HEK293T (cell line): ENCODE results near the gene COPG2.

ENCODE experiments used
- CTCF ChIA-PET: fragments of 350-600 bp; formaldehyde crosslinking; extraction: SDS; loops from one replicate; lab custom pipeline; 2021; ENCODE audit warnings: antibody characterized with exemption, inconsistent platforms; lab: Yijun Ruan, JAX
- POLR2A ChIA-PET: fragments of 350-600 bp; formaldehyde crosslinking; extraction: SDS; loops from one replicate; lab custom pipeline; 2020; ENCODE audit warnings: antibody characterized with exemption, inconsistent platforms; lab: Yijun Ruan, JAX
- DNase-seq: peaks from one replicate; pipeline ENCODE4 v3.0.0; 2012; ENCODE audit warnings: mixed read lengths; ENCODE audit errors: extremely low spot score
- ARNT ChIP-seq: fragments of 450-650 bp; IDR thresholded peaks from 2 replicates; pipeline ENCODE4 v1.6.1; 2017; ENCODE audit warnings: mild to moderate bottlenecking
- BHLHE40 ChIP-seq: fragments of 450-650 bp; IDR thresholded peaks from 2 replicates; pipeline ENCODE4 v1.6.1; 2016; ENCODE audit warnings: mild to moderate bottlenecking, moderate library complexity, borderline replicate concordance
- CTBP1 ChIP-seq: fragments of 450-650 bp; IDR thresholded peaks from 2 replicates; pipeline ENCODE4 v1.6.1; 2016; ENCODE audit warnings: borderline replicate concordance
- ELF4 ChIP-seq: fragments of 450-650 bp; IDR thresholded peaks from 2 replicates; pipeline ENCODE4 v1.6.1; 2017; ENCODE audit warnings: antibody characterized with exemption
- FOXA1 ChIP-seq: fragments of 450-650 bp; IDR thresholded peaks from 2 replicates; pipeline ENCODE4 v1.6.1; 2016; ENCODE audit warnings: mild to moderate bottlenecking
- FOXK2 ChIP-seq: fragments of 450-650 bp; IDR thresholded peaks from 2 replicates; pipeline ENCODE4 v1.6.1; 2016; ENCODE audit warnings: mild to moderate bottlenecking
- FOXM1 ChIP-seq: fragments of 450-650 bp; IDR thresholded peaks from 2 replicates; pipeline ENCODE4 v1.6.1; 2017; ENCODE audit warnings: mild to moderate bottlenecking, borderline replicate concordance
- HDGF ChIP-seq: fragments of 450-650 bp; IDR thresholded peaks from 2 replicates; pipeline ENCODE4 v1.6.1; 2017; ENCODE audit warnings: antibody characterized with exemption, borderline replicate concordance
- L3MBTL2 ChIP-seq: fragments of 450-650 bp; conservative IDR thresholded peaks from 2 replicates; pipeline ENCODE4 v1.6.1; 2016; ENCODE audit warnings: mild to moderate bottlenecking
- LEF1 ChIP-seq: fragments of 450-650 bp; IDR thresholded peaks from 2 replicates; pipeline ENCODE4 v1.6.1; 2017; ENCODE audit warnings: mild to moderate bottlenecking, borderline replicate concordance
- NFRKB ChIP-seq: fragments of 450-650 bp; IDR thresholded peaks from 2 replicates; pipeline ENCODE4 v1.6.1; 2016; ENCODE audit warnings: mild to moderate bottlenecking, moderate library complexity
- PKNOX1 ChIP-seq: fragments of 450-650 bp; IDR thresholded peaks from 2 replicates; pipeline ENCODE4 v1.6.1; 2016
- SP1 ChIP-seq: fragments of 450-650 bp; IDR thresholded peaks from 2 replicates; pipeline ENCODE4 v1.6.1; 2017
- SUZ12 ChIP-seq: fragments of 450-650 bp; IDR thresholded peaks from 2 replicates; pipeline ENCODE4 v1.6.1; 2016; ENCODE audit warnings: mild to moderate bottlenecking
- TARDBP ChIP-seq: fragments of 450-650 bp; IDR thresholded peaks from 2 replicates; pipeline ENCODE4 v1.6.1; 2016
- ZNF384 ChIP-seq: fragments of 450-650 bp; IDR thresholded peaks from 2 replicates; pipeline ENCODE4 v1.6.1; 2016

Gene COPG2

GRCh38 chr7:130471974-130472373, 196.6 kb downstream of the COPG2 start:
- POLR2A ChIA-PET, result no interaction called here
- CTCF ChIA-PET, result no interaction called here
- TF ChIP-seq SP1, result no peak
- no peak for DNase-seq

GRCh38 chr7:130468612-130469011, 199.9 kb downstream of the COPG2 start:
- DNase-seq, result no peak
- TF ChIP-seq FOXM1, result no peak
- no peak for TF ChIP-seq NFRKB
- no peak for TF ChIP-seq LEF1
- no peak for TF ChIP-seq ELF4
- TF ChIP-seq ARNT, result no peak
- TF ChIP-seq CTBP1, result no peak
- TF ChIP-seq HDGF, result no peak
- no peak for TF ChIP-seq BHLHE40
- TF ChIP-seq SP1, result no peak
- no peak for TF ChIP-seq ZNF384
- TF ChIP-seq L3MBTL2, result no peak
- TF ChIP-seq PKNOX1, result no peak
- no peak for TF ChIP-seq FOXA1
- TF ChIP-seq FOXK2, result no peak
- no peak for TF ChIP-seq TARDBP
- no peak for TF ChIP-seq SUZ12
- ChIA-PET POLR2A (no interaction called here), CTCF (no interaction called here)

- CTCF ChIA-PET, result no interaction called here
- DNase-seq, result no peak
- TF ChIP-seq SP1, result no peak
- TF ChIP-seq ELF4, result no peak
- no peak for TF ChIP-seq L3MBTL2
- TF ChIP-seq ZNF384, result no peak
- no peak for TF ChIP-seq BHLHE40
- no peak for TF ChIP-seq FOXK2
- TF ChIP-seq NFRKB, result no peak
- TF ChIP-seq SUZ12, result no peak
- TF ChIP-seq CTBP1, result no peak
- no peak for TF ChIP-seq FOXA1
- no peak for TF ChIP-seq LEF1
- TF ChIP-seq TARDBP, result no peak
- TF ChIP-seq HDGF, result no peak
- TF ChIP-seq PKNOX1, result no peak
- TF ChIP-seq FOXM1, result no peak
- POLR2A ChIA-PET, result no interaction called here
Measured at GRCh38 chr7:130463553-130464434, 204.8 kb downstream of the COPG2 start.

GRCh38 chr7:130461272-130461671, 207.3 kb downstream of the COPG2 start:
- POLR2A ChIA-PET, result no interaction called here
- CTCF ChIA-PET, result no interaction called here
- no peak for DNase-seq
- no peak for TF ChIP-seq ZNF384
- TF ChIP-seq LEF1, result no peak
- no peak for TF ChIP-seq NFRKB
- TF ChIP-seq PKNOX1, result no peak
- TF ChIP-seq SUZ12, result no peak
- TF ChIP-seq SP1, result no peak

- CTCF ChIA-PET, result no interaction called here
- TF ChIP-seq ELF4, result no peak
- no peak for TF ChIP-seq FOXK2
- TF ChIP-seq ARNT, result no peak
- TF ChIP-seq NFRKB, result no peak
- no peak for TF ChIP-seq CTBP1
- TF ChIP-seq SUZ12, result no peak
- TF ChIP-seq HDGF, result no peak
- no peak for TF ChIP-seq ZNF384
- no peak for TF ChIP-seq FOXM1
- TF ChIP-seq L3MBTL2, result no peak
- no peak for TF ChIP-seq PKNOX1
- TF ChIP-seq LEF1, result no peak
- TF ChIP-seq BHLHE40, result no peak
- no peak for TF ChIP-seq TARDBP
- no peak for TF ChIP-seq SP1
- DNase-seq, result no peak
- POLR2A ChIA-PET, result no interaction called here
Measured at GRCh38 chr7:130458257-130458656, 210.3 kb downstream of the COPG2 start.
